Left ventricle myocardium inferior (tissue), 1 donor: ENCODE measurements around the gene RANBP3. TPM values are rescaled to one million over a fixed set of nuclear protein-coding genes. Genes with fewer than 3 reads are reported as not detected.

Experiments
- DNase-seq: peaks from one replicate; pipeline ENCODE4 v3.0.0-alpha.2; 2020
- H3K27ac ChIP-seq: fragments of 200-600 bp; replicated peaks from 2 replicates; pipeline ENCODE4 v1.8.0; 2021
- H3K27me3 ChIP-seq: fragments of 200-600 bp; 2 replicates; pipeline ENCODE4 v1.8.0; 2021; ENCODE audit warnings: low read depth
- H3K36me3 ChIP-seq: fragments of 200-600 bp; 2 replicates; pipeline ENCODE4 v1.8.0; 2021
- H3K4me1 ChIP-seq: fragments of 200-600 bp; 2 replicates; pipeline ENCODE4 v1.8.0; 2021
- H3K4me3 ChIP-seq: fragments of 200-600 bp; 2 replicates; pipeline ENCODE4 v1.8.0; 2021; ENCODE audit warnings: mild to moderate bottlenecking, moderate library complexity
- H3K9me3 ChIP-seq: fragments of 200-600 bp; replicated peaks from 2 replicates; pipeline ENCODE4 v1.8.0; 2021
- intact Hi-C: fragments of 100-400 bp; cut with micrococcal nuclease; formaldehyde crosslinking; loops from one replicate; pipeline ENCODE4 v1.11.0; 2022
- total RNA-seq: library from RNA; stranded (reverse); fragmentation: NEBNext Ultra II Directional; extraction: Animal tissue kit (Norgen Biotek cat#: 25700); gene quantifications from one replicate; pipeline ENCODE4 v1.2.1, GENCODE V29; 2021
- TF ChIP-seq, protein P1 (sequence below): fragments of 200-600 bp; IDR thresholded peaks from 2 replicates; pipeline ENCODE4 v1.8.0; 2021; ENCODE audit warnings: antibody characterized with exemption, mild to moderate bottlenecking, borderline replicate concordance
- donor health status: DM: no; HTN: yes; CAD: no; lungs with severe emphysema.

The RANBP3 gene
- total RNA-seq, 1 donor from 2014 or later = 54.8 TPM

DNA sequence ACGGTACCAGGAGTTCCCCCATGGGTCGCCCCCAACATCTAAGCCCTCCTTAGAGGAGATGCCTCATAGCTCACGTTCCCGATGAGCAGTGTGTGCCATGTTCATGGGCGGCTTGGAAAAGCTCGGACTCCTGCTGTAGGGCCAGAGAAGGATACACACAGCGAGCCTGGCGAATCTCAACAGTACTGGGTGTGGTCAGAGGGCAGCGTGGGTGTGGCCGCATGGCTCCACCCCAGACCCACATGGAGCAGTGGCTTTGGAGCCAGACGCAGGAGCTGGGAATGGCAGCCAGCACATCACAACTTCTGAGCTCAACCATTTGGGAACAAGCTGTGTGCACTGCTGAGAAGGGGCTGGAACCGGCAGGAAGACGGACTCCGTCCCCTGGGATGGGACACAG lies 48.3 kb downstream of the RANBP3 start:
- no peak for DNase-seq
- no peak overlapping the region for H3K27ac ChIP-seq
- H3K4me1 ChIP-seq = peaks cover 44% of the 10 kb centered on the region
- H3K4me3 ChIP-seq = no peak overlapping the region
- intact Hi-C loops = no loop called here
- TF ChIP-seq, protein P1, sequence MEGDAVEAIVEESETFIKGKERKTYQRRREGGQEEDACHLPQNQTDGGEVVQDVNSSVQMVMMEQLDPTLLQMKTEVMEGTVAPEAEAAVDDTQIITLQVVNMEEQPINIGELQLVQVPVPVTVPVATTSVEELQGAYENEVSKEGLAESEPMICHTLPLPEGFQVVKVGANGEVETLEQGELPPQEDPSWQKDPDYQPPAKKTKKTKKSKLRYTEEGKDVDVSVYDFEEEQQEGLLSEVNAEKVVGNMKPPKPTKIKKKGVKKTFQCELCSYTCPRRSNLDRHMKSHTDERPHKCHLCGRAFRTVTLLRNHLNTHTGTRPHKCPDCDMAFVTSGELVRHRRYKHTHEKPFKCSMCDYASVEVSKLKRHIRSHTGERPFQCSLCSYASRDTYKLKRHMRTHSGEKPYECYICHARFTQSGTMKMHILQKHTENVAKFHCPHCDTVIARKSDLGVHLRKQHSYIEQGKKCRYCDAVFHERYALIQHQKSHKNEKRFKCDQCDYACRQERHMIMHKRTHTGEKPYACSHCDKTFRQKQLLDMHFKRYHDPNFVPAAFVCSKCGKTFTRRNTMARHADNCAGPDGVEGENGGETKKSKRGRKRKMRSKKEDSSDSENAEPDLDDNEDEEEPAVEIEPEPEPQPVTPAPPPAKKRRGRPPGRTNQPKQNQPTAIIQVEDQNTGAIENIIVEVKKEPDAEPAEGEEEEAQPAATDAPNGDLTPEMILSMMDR = no peak
- no peaks in the 10 kb centered on the region for H3K9me3 ChIP-seq
- no peaks in the 10 kb centered on the region for H3K27me3 ChIP-seq
- peaks cover 86% of the 10 kb centered on the region for H3K36me3 ChIP-seq

DNA sequence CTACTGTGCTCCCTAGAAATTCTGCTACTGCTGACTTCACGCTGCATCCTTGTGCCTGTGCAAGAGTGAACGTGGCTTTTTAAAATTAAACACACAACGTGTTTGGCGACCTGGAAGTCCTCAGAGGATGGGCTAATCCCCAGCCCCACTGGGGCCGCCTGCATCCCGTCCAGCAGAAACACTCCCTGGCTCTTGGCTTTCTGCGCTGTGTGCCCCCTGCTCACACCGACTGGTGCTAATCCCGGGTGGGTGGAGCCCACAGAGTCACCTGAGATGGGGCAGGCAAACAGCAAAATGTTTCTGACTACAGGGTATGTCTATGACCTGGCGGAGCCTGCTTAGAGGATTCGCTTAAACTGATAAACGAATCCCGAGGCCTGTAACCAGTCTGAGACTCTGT lies 48.8 kb downstream of the RANBP3 start:
- TF ChIP-seq, protein P1 = no peak
- no peak overlapping the region for H3K27ac ChIP-seq
- no peak for DNase-seq
- H3K4me3 ChIP-seq = no peak overlapping the region
- peaks cover 90% of the 10 kb centered on the region for H3K36me3 ChIP-seq
- no peaks in the 10 kb centered on the region for H3K9me3 ChIP-seq
- peaks cover 40% of the 10 kb centered on the region for H3K4me1 ChIP-seq
- intact Hi-C loops = no loop called here
- no peaks in the 10 kb centered on the region for H3K27me3 ChIP-seq

DNA sequence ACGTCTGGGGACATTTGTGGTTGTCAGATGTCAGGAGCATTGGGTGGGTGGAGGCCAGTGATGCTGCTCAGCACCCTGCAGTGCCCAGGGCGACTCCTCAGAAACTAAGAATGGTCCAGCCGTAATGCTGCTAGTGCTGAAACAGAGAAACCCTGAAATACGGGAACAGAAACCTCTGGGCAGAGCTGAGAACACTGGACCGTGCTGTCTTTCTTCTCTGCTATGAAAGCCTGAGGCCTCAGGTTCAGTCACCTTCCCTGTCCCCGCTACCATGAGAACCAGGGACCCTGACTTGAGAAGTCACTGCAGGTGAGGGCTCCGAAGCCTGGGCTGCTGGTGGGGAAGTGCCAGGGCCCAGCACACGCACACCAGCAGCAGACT lies 50.5 kb downstream of the RANBP3 start:
- peaks cover 94% of the 10 kb centered on the region for H3K36me3 ChIP-seq
- H3K27me3 ChIP-seq = no peaks in the 10 kb centered on the region
- intact Hi-C loops = no loop called here
- H3K4me1 ChIP-seq = peaks cover 26% of the 10 kb centered on the region
- no peak overlapping the region for H3K4me3 ChIP-seq
- H3K27ac ChIP-seq = peak overlapping the region; percentile 80
- H3K9me3 ChIP-seq = no peaks in the 10 kb centered on the region
- no peak for DNase-seq
- TF ChIP-seq, protein P1 = no peak

DNA sequence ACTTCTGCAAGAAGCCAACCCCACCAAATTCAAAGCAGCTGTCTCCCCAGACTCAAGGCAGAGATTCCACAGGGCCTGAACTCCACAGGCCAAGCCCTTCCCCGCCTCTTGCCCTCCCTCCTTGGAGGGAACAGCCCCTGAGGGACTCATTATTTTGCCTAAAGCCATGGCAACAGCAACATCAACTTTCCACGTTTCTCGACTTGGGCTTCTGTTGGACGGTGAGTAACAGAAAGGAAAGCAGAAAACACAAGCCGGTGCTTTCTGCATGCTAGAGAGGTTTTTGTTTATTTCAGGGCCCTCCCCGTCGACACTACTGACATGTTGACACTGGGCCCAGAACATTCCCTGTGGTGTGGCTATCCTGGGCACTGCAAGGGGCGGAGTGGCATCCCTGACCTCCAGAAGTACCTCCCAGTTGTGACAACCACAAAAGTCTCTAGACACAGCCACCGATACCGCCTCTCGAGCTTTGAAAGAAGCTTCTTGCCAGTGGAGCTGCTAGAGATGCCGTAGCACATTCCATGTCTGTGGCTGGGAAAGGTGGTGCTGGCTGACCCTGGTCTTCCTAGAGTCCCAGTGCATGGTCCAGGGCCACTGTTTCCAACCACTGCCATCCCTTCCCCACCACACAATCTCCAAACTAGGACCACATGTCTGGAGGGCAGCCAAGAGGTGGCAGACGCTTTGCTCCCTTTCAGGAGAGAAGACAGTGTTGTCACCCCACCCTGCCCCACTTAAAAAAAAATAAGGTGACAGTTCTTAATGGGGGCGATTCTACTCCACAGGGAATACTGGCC lies 51.1 kb downstream of the RANBP3 start:
- H3K4me3 ChIP-seq = peak overlapping the region; percentile 11
- TF ChIP-seq, protein P1 = peak; percentile 18
- peak; percentile 58 for DNase-seq
- H3K4me1 ChIP-seq = peaks cover 26% of the 10 kb centered on the region
- H3K27me3 ChIP-seq = no peaks in the 10 kb centered on the region
- intact Hi-C loops = no loop called here
- peaks cover 94% of the 10 kb centered on the region for H3K36me3 ChIP-seq
- peak overlapping the region; percentile 80 for H3K27ac ChIP-seq
- H3K9me3 ChIP-seq = no peaks in the 10 kb centered on the region

DNA sequence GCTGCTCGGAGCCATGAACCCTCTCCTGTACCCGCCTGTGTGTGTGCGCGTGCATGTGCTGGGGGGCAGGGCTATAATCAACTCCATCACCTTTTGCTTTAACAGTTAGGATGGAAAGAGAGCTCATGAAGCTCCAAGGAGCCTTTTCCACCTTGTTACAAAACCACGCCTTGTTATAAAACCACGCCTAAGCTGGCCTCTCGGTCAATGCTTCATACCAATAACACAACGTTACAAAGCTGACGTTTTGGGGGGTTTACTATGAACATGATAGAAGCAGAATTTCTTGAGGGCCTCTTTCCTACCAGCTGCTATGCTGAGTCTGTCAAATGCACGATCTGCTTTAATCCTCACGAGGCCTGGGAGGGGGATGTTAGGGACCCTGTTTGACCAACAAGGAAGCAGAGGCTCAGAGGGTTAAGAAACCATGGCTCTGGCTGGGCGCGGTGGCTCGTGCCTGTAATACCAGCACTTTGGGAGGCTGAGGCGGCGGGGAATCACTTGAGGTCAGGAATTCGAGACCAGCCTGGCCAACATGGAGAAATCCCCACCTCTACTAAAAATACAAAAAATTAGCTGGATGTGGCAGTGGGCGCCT lies 52.0 kb downstream of the RANBP3 start:
- intact Hi-C loops = no loop called here
- peaks cover 26% of the 10 kb centered on the region for H3K4me1 ChIP-seq
- no peaks in the 10 kb centered on the region for H3K27me3 ChIP-seq
- DNase-seq = no peak
- peak overlapping the region; percentile 80 for H3K27ac ChIP-seq
- no peak overlapping the region for H3K4me3 ChIP-seq
- H3K36me3 ChIP-seq = peaks cover 94% of the 10 kb centered on the region
- TF ChIP-seq, protein P1 = no peak
- no peaks in the 10 kb centered on the region for H3K9me3 ChIP-seq
